GM19099 (cell line): Measurements from ENCODE around the gene HEG1.

Source experiments
- POLR2A ChIP-seq: IDR thresholded peaks from 3 replicates; pipeline ENCODE4 v1.6.1; 2011; ENCODE audit warnings: low read depth; ENCODE audit not compliant: insufficient read length; ENCODE audit errors: extremely low read depth

HEG1 gene

GRCh38 chr3:124995460-124995994, 60.3 kb downstream of the HEG1 start:
- TF ChIP-seq POLR2A: no peak

GRCh38 chr3:124993466-124993865, 62.3 kb downstream of the HEG1 start:
- TF ChIP-seq POLR2A: no peak

DNA sequence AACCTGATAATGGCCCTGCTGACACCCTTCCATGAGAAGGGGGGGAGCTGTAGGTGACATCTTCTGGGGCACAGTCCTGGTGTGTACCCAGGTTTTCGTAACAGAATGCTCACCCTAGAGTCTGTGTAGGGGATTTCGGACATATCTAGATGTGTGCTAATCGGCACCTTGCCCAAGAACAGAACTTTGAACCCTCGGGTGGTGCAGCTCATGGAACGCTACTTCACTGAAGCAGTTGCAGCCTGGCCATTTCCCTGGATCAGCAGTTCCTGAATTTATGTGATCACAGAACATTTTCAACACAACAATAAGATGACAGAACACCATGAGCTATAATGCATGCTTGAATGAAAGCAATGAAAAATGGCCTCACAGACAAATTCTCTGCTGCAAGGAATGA, 63.8 kb downstream of the HEG1 start:
- no peak for TF ChIP-seq POLR2A

- no peak for TF ChIP-seq POLR2A
Observed at GRCh38 chr3:124986192-124987143, 69.3 kb downstream of the HEG1 start.

DNA sequence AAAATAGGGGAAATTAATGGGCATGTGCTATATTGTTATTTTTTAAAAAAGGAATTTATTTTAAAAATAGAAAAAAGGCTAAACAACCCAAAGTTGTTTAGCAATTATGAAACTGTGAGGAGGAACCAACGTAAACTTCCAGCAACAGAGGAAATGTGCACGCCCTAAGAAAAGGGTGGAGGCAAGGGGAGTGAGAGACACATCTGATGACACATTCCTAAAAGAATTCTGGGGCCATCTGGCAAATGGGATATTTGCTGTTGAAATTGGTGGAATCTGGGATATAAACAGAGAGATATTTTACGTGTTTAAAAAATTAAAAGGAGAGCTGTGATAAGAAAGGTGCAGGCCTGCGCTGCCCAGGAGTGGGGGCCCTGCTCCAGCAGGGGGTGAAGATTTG, 70.4 kb downstream of the HEG1 start:
- no peak for TF ChIP-seq POLR2A

DNA sequence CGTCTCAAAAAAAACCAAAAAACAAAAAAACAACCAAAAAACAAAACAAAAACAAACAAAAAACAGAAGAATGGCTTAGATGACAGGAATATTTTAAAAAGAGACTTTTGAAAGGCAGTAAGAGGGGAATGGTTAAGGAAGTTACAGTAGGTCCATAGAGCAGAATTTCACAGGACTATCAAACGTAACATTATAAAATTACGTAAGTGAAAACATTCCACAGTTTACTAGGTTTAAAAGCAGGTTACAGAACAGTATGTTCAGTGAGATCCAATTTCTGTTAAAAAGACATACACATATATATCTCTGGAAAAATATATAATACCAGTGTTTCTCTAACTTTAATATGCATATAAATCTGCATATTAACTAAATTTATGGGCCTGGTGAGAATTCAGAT, 71.0 kb downstream of the HEG1 start:
- no peak for TF ChIP-seq POLR2A

GRCh38 chr3:124982855-124983254, 72.9 kb downstream of the HEG1 start:
- no peak for TF ChIP-seq POLR2A

DNA sequence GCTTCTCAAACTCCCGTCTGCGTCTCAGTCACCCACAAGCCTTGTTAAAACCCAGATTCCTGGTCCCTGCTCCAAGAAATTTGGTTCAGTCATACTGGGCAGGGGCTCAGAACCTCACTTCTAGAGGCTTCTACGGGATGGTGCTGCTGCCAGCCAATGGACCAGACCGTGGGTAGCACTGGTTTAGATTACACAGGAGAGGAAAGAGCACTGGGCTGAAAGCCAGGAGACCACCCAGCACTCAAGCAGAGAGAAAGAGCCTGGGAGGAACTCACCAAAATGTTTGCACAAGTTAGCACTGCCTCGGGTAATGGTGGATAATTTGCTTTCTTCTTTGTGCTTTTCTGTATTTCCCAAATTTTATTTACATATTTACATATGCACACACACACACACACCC, 74.3 kb downstream of the HEG1 start:
- TF ChIP-seq POLR2A: no peak

GRCh38 chr3:124978627-124979026, 77.2 kb downstream of the HEG1 start:
- no peak for TF ChIP-seq POLR2A

DNA sequence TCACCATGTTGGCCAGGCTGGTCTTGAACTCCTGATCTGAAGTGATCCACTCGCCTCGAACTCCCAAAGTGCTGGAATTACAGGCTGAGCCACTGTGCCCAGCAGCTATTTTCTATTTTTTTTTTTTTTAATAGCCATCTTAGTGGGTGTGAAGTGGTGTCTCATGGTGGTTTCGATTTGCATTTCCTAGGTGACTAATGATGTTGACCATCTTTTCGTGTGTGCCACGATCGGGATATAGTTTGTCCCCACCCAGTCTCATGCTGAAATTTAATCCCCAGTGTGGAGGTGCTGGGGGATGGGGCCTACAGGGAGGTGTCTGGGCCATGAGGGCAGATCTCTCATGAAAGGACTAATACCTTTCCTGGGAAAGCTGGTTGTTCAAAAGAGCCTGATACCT, 79.4 kb downstream of the HEG1 start:
- no peak for TF ChIP-seq POLR2A

DNA sequence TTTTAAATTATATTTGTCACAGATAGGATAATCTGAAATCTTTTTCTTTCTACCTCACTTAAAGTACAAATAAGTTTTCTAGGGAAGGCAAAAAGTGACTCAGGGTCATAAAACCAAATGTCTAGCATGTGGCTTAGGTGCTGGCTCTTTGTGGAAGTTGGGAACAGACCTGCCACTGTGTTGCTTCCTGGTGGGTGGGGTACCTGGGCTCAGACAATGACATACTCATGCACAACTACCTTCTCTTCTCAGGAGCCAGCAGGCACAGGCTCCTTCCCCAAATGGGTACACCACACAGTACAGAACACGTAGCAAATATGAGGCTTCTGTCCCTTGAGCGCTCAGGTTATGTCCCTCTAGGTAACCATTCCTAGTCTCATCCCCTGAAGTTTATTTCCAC, 81.1 kb downstream of the HEG1 start:
- TF ChIP-seq POLR2A: no peak

GRCh38 chr3:124973290-124973689, 82.5 kb downstream of the HEG1 start:
- TF ChIP-seq POLR2A: no peak

- TF ChIP-seq POLR2A: no peak
Observed at GRCh38 chr3:124972457-124972856, 83.3 kb downstream of the HEG1 start.

DNA sequence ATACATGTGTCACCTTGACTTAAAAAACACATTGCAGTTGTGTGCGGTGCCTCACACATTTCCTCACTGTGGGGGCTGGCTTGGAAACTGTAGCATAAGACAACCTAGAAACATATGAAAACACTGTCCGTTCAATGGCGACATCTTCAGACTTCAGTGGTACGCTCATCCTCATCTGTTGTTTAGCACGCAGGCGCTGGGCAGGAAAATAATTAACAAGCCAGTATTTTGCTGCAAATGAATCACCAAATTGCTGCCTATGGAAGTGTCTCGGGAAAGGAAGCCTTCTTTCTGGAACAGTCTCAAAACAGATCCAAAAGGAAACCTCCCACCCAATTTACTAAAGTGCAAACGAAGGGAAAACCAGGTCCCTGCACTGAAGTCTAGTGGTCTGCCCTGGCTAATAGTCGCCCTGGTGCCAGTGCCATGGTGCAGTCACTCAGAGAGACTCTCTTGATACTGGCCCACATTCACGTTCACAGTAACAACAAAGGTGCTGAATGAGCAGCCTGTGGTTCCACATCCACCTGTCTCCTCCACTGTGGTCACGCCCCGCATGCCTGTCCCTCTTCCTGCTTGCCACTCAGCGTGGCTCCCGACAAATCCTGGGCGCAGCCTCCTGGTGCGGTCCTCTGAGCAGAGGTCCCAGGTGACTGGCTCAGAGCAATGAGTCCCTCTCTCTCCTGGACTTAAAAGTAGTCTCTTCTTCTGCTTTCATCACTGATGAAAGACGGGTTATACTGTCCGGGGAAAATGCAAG, 85.7 kb downstream of the HEG1 start:
- no peak for TF ChIP-seq POLR2A

- no peak for TF ChIP-seq POLR2A
Observed at GRCh38 chr3:124969190-124969589, 86.6 kb downstream of the HEG1 start.

DNA sequence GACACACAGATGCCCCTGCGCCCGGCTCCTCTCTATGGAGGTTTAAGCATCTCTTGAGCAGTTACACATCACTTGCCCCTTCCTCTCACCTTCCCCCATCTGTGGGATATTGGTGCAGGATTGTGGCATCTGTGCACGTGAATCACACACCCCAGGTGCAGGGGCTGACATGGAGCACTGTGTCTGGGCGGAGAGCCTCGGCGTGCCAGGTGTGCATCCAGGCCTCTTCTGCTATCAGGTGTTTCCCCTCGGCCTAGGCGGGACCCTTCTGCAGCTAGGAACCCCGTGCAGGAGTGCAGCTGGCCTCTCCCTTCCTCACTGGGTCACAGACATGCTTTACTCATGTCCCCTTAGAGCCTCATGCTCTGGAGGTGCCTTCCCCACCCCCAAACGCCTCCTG, 87.8 kb downstream of the HEG1 start:
- no peak for TF ChIP-seq POLR2A
